ENCODE results near the gene RADIL. TPM values are rescaled to one million over a fixed set of nuclear protein-coding genes. Genes with fewer than 3 reads are reported as not detected.
"Not testable (repeated sequence)": the region's sequence is repeated elsewhere in the genome, so short reads cannot be mapped to it uniquely, and the experiment has no call there.

Gene RADIL
- total RNA-seq, 1 experiment from 2014 or later: 0.12 TPM

DNA sequence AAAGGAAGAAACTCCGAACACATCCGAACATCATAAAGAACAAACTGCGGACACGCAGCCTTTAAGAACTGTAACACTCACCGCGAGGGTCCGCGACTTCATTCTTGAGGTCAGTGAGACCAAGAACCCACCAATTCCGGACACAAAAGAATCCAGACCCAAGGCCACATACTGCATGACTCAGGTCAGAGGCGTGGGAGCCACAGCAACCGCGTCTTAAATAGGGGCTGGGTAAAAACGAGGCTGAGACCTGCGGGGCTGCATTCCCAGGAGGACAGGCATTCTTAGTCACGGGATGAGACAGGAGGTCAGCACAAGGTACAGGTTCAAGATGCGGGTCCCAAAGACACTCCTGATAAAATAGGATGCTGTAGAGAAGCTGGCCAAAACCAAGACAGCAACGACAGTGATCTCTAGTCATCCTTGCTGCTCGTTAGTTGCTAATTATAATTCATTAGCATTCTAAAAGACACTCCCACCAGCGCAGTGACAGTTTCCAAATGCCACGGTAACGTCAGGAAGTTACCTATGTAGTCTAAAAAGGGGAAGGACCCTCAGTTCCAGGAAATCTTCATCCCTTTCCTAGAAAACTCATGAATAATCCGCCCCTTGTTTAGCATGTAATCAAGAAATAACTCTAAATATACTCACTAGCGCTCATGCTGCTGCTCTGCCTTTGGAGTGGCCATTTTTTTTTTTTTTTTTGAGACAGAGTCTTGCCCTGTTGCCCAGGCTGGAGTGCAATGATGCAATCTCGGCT lies 88.7 kb downstream of the RADIL start:
- Histone ChIP-seq H3K4me3 (no peak overlapping the region), H3K9me3 (replicated peaks) (no peaks in the 10 kb centered on the region), H3K4me1 (no peaks in the 10 kb centered on the region), H3K27me3 (no peaks in the 10 kb centered on the region), H3K27ac (no peak overlapping the region), H3K36me3 (peaks cover 12% of the 10 kb centered on the region)
- DNase-seq: no peak

- not testable (repeated sequence) for DNase-seq; H3K9me3 ChIP-seq (replicated peaks); H3K27ac ChIP-seq; H3K4me1 ChIP-seq; H3K27me3 ChIP-seq; H3K4me3 ChIP-seq
- H3K36me3 ChIP-seq: peaks cover 12% of the 10 kb centered on the region
Measured at GRCh38 chr7:4794171-4794570, 89.3 kb downstream of the RADIL start.

DNA sequence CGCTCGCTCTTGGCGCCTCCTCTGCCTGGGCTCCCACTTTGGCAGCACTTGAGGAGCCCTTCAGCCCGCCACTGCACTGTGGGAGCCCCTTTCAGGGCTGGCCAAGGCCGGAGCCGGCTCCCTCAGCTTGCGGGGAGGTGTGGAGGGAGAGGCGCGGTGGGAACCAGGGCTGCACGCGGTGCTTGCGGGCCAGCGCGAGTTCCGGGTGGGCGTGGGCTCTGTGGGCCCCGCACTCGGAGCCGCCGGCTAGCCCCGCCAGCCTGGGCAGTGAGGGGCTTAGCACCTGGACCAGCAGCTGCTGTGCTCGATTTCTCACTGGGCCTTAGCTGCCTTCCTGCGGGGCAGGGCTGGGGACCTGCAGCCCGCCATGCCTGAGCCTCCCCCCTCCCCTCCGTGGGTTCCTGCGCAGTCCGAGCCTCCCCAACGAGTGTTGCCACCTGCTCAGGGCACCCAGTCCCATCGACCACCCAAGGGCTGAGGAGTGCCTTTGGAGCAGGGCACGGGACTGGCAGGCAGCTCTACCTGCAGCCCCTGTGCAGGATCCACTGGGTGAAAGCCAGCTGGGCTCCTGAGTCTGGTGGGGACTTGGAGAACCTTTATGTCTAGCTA lies 90.0 kb downstream of the RADIL start:
- not testable (repeated sequence) for H3K9me3 ChIP-seq (replicated peaks); DNase-seq
- peaks cover 12% of the 10 kb centered on the region for H3K36me3 ChIP-seq

GRCh38 chr7:4792537-4793126 lies 90.9 kb downstream of the RADIL start:
- no peaks in the 10 kb centered on the region for H3K4me1 ChIP-seq
- H3K36me3 ChIP-seq: peaks cover 15% of the 10 kb centered on the region
- DNase-seq: no peak
- no peaks in the 10 kb centered on the region for H3K9me3 ChIP-seq (replicated peaks)
- no peaks in the 10 kb centered on the region for H3K27me3 ChIP-seq
- H3K27ac ChIP-seq: no peak overlapping the region
- no peak overlapping the region for H3K4me3 ChIP-seq

More for the DNA sequence above, 90.0 kb downstream of the RADIL start:
- not testable (repeated sequence) for H3K27ac ChIP-seq, H3K27me3 ChIP-seq, H3K4me1 ChIP-seq, H3K4me3 ChIP-seq

- H3K4me3 ChIP-seq: no peak overlapping the region
- H3K27ac ChIP-seq: no peak overlapping the region
- peaks cover 19% of the 10 kb centered on the region for H3K36me3 ChIP-seq
- no peaks in the 10 kb centered on the region for H3K4me1 ChIP-seq
- peak in 1 of 2 experiments; percentile 28 for DNase-seq
- H3K27me3 ChIP-seq: no peaks in the 10 kb centered on the region
- no peaks in the 10 kb centered on the region for H3K9me3 ChIP-seq (replicated peaks)
Measured at GRCh38 chr7:4791738-4792536, 91.6 kb downstream of the RADIL start.

GRCh38 chr7:4791101-4791737 lies 92.3 kb downstream of the RADIL start:
- H3K4me1 ChIP-seq: no peaks in the 10 kb centered on the region
- H3K4me3 ChIP-seq: no peak overlapping the region
- H3K27ac ChIP-seq: no peak overlapping the region
- no peak for DNase-seq
- peaks cover 19% of the 10 kb centered on the region for H3K36me3 ChIP-seq
- no peaks in the 10 kb centered on the region for H3K27me3 ChIP-seq
- no peaks in the 10 kb centered on the region for H3K9me3 ChIP-seq (replicated peaks)

DNA sequence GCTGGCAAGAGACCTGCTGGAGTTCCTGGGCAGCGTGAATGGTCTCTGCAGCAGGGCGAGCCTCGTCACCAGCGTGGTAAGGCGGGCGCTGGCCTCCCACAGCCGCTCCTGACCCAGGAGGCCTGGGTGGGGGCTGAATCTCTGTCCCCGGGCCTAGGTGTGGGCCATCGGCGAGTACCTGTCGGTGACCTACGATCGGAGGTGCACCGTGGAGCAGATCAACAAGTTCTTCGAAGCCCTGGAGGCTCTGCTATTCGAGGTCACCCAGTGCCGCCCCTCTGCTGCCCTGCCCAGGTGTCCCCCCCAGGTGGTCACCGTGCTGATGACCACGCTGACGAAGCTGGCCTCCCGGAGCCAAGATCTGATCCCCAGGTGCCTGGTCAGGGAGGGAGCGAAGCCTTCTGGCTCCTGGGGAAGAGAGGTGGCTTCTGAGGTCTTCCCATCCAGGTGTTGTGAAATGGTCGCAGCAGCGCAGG lies 93.0 kb downstream of the RADIL start:
- Histone ChIP-seq H3K4me3 (no peak overlapping the region), H3K4me1 (no peaks in the 10 kb centered on the region), H3K36me3 (peaks cover 19% of the 10 kb centered on the region), H3K9me3 (replicated peaks) (no peaks in the 10 kb centered on the region), H3K27me3 (no peaks in the 10 kb centered on the region), H3K27ac (no peak overlapping the region)
- no peak for DNase-seq

DNA sequence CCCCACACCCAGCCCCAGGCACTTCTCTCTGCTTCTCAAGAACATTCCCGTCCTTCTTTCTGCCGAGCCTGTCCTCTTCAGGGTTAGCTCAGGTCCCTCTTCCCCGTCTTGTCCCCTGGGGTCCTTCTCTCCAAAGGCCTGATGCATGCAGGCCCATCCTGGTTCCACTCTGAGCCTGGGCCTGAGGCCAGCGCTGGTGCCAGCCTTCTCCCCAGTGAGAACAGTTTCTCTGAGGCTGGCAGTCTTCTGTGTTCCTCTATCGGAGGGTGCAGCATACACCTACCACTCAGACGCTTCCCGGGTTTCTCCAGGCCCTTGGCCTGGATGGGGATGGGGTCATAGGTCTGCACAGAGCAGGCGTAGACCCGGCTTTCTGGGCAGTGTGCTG lies 93.4 kb downstream of the RADIL start:
- no peak overlapping the region for H3K4me3 ChIP-seq
- no peaks in the 10 kb centered on the region for H3K9me3 ChIP-seq (replicated peaks)
- no peak for DNase-seq
- no peak overlapping the region for H3K27ac ChIP-seq
- peaks cover 19% of the 10 kb centered on the region for H3K36me3 ChIP-seq
- no peaks in the 10 kb centered on the region for H3K4me1 ChIP-seq
- no peaks in the 10 kb centered on the region for H3K27me3 ChIP-seq

DNA sequence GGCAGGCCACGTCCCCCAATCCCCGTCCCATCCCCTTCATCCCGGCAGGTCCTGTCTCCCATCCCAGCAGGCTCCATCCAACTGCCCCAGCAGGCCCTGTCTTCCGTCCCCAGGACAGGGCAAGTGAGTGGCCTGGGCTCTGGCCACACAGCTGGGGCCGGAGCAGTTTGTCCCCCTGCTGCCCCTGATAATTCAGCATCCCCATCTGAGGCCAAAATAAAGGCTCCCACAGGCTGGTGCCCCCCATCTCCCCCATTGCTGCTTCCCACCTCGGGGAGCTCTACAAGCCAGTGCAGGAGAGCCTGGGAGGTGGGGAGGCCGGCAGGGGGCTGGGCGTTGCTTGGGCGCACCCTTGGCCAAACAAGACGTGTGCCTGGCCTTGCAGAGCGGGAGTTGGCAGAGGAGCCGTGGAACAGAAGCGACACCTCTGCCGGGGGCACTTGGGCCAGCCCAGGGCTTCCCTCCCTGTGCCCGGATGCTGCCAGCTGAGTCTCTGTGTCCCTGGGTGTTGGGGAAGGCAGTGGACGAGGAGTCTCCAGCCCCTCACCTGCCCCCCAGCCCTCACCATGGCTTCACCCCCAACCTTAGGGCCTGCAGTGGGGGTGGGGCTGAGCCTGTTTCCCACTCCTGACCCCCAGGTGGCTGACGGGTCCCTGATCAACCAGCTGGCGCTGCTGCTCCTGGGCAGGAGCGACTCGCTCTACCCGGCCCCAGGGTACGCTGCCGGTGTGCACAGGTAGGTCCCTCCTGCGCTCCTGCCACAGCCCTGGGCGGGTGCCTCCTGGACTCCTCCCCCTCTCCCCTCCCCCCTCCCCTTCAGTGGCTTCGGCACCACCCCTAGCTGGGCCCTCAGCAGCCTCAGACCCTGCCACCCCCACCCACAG lies 94.1 kb downstream of the RADIL start:
- Histone ChIP-seq H3K4me3 (no peak overlapping the region), H3K27me3 (no peaks in the 10 kb centered on the region), H3K9me3 (replicated peaks) (no peaks in the 10 kb centered on the region), H3K36me3 (peaks cover 19% of the 10 kb centered on the region), H3K27ac (no peak overlapping the region), H3K4me1 (no peaks in the 10 kb centered on the region)
- DNase-seq: no peak

DNA sequence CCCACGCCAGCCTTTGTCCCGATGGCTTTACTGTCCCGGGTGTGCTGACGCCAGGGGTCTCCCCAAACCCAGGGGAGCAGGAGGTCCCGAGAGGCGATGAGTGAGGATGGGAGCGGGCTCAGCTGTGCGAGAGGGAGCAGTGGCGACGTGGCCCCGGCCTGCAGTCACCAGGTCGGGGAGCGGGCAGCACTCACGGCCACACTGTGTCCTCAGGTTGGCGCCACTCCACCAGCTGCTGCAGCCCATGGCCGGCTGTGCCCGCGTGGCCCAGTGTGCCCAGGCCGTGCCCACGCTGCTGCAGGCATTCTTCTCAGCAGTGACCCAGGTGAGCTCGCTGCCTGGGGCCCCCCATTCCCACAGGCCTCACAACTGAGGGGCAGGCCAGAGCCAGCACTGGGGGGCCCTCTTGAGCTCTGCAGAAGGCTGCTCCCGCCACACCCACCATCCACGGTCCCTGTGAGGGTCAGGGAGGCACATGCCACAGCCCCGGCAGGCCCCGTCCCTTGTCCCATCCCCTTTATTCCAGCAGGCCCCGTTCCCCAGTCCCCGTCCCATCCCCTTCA lies 94.8 kb downstream of the RADIL start:
- H3K4me3 ChIP-seq: no peak overlapping the region
- no peak overlapping the region for H3K27ac ChIP-seq
- no peak for DNase-seq
- peaks cover 19% of the 10 kb centered on the region for H3K36me3 ChIP-seq
- H3K9me3 ChIP-seq (replicated peaks): no peaks in the 10 kb centered on the region
- H3K4me1 ChIP-seq: no peaks in the 10 kb centered on the region
- H3K27me3 ChIP-seq: no peaks in the 10 kb centered on the region

- no peaks in the 10 kb centered on the region for H3K4me1 ChIP-seq
- H3K9me3 ChIP-seq (replicated peaks): no peaks in the 10 kb centered on the region
- peaks cover 19% of the 10 kb centered on the region for H3K36me3 ChIP-seq
- no peak overlapping the region for H3K27ac ChIP-seq
- no peaks in the 10 kb centered on the region for H3K27me3 ChIP-seq
- DNase-seq: no peak
- no peak overlapping the region for H3K4me3 ChIP-seq
Measured at GRCh38 chr7:4787947-4788626, 95.4 kb downstream of the RADIL start.

DNA sequence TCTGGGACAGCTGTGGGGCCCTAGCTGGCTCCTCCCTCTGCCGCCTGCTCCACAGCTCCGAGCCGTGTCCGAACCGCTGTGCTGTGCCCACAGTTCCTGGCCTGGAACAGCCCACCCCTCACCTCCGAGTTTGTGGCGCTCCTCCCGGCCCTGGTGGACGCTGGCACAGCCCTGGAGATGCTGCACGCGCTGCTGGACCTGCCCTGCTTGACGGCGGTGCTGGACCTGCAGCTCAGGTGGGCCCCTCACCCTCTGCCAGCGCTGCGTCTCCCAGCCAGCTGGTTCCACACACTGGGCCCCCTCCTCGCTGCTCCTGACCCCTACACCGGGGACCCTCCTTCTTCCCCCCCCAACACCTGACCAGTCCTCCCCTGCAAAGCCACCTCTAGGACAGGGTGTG lies 96.0 kb downstream of the RADIL start:
- DNase-seq: no peak
- no peaks in the 10 kb centered on the region for H3K27me3 ChIP-seq
- no peak overlapping the region for H3K27ac ChIP-seq
- H3K4me3 ChIP-seq: no peak overlapping the region
- peaks cover 19% of the 10 kb centered on the region for H3K36me3 ChIP-seq
- H3K9me3 ChIP-seq (replicated peaks): no peaks in the 10 kb centered on the region
- H3K4me1 ChIP-seq: no peaks in the 10 kb centered on the region

GRCh38 chr7:4786015-4786414 lies 97.5 kb downstream of the RADIL start:
- DNase-seq: no peak
- H3K9me3 ChIP-seq (replicated peaks): no peaks in the 10 kb centered on the region
- H3K4me1 ChIP-seq: no peaks in the 10 kb centered on the region
- peaks cover 12% of the 10 kb centered on the region; the same call in 1 of the 2 replicates for H3K36me3 ChIP-seq
- no peaks in the 10 kb centered on the region for H3K27me3 ChIP-seq
- H3K27ac ChIP-seq: no peak overlapping the region
- no peak overlapping the region for H3K4me3 ChIP-seq
